DOHH2 (cell line): ENCODE results near the gene DOCK4.

Source experiments
- H3F3A ChIP-seq: fragments of 200-600 bp; sonication (generic), shearing (Covaris generic); 2 replicates; pipeline ENCODE4 v1.6.0; 2016; ENCODE audit warnings: antibody characterized with exemption, mild to moderate bottlenecking; ENCODE audit not compliant: control insufficient read depth, insufficient read depth
- H3K27ac ChIP-seq: fragments of 200-600 bp; sonication (generic); 2 replicates; pipeline ENCODE4 v1.5.1; 2014; ENCODE audit warnings: low read depth, mild to moderate bottlenecking, low read length, moderate library complexity
- H3K27me3 ChIP-seq: fragments of 200-600 bp; sonication (generic); 2 replicates; pipeline ENCODE4 v1.6.1; 2014; ENCODE audit warnings: mild to moderate bottlenecking, low read length, mixed read lengths; ENCODE audit not compliant: control insufficient read depth
- H3K36me3 ChIP-seq: fragments of 200-600 bp; sonication (generic); 2 replicates; pipeline ENCODE4 v1.6.1; 2014; ENCODE audit warnings: mild to moderate bottlenecking, low read length, moderate library complexity, mixed read lengths; ENCODE audit not compliant: control insufficient read depth
- H3K4me1 ChIP-seq: fragments of 200-600 bp; sonication (generic); 2 replicates; pipeline ENCODE4 v1.6.1; 2014; ENCODE audit warnings: mild to moderate bottlenecking, low read length, mixed read lengths; ENCODE audit not compliant: control insufficient read depth
- H3K4me2 ChIP-seq: fragments of 200-600 bp; sonication (generic); 2 replicates; pipeline ENCODE4 v1.6.0; 2014; ENCODE audit warnings: mild to moderate bottlenecking, low read length, moderate library complexity
- H3K4me3 ChIP-seq: fragments of 200-600 bp; sonication (generic); 2 replicates; pipeline ENCODE4 v1.5.1; 2014; ENCODE audit warnings: mild to moderate bottlenecking, low read length, mixed read lengths
- H3K79me2 ChIP-seq: fragments of 200-600 bp; sonication (generic); 2 replicates; pipeline ENCODE4 v1.6.1; 2014; ENCODE audit warnings: mild to moderate bottlenecking, low read length, mixed read lengths; ENCODE audit not compliant: control insufficient read depth
- H3K9me2 ChIP-seq: fragments of 200-600 bp; sonication (generic); replicated peaks from 2 replicates; pipeline ENCODE4 v1.6.1; 2014; ENCODE audit warnings: mild to moderate bottlenecking, low read length, mixed read lengths; ENCODE audit not compliant: control insufficient read depth
- H3K9me3 ChIP-seq: fragments of 200-600 bp; sonication (generic); 2 replicates; pipeline ENCODE4 v1.6.1; 2014; ENCODE audit warnings: antibody characterized with exemption, low read length, mixed read lengths; ENCODE audit not compliant: control insufficient read depth, insufficient read depth
- H4K20me1 ChIP-seq: fragments of 200-600 bp; sonication (generic); 2 replicates; pipeline ENCODE4 v1.6.0; 2014; ENCODE audit warnings: low read depth, mild to moderate bottlenecking, antibody characterized with exemption, low read length, moderate library complexity; ENCODE audit not compliant: control insufficient read depth, insufficient read depth
- EZH2phosphoT487 ChIP-seq: fragments of 200-600 bp; sonication (generic); IDR thresholded peaks from 2 replicates; pipeline ENCODE4 v1.6.1; 2017; ENCODE audit warnings: borderline replicate concordance, mild to moderate bottlenecking, antibody characterized with exemption, low read length, moderate library complexity, mixed read lengths
- TF ChIP-seq, protein P1 (sequence below): fragments of 200-600 bp; sonication (generic); IDR thresholded peaks from one replicate; pipeline ENCODE4 v1.5.1; 2014; ENCODE audit warnings: antibody characterized with exemption, mild to moderate bottlenecking, low read depth, low read length; ENCODE audit not compliant: poor library complexity, severe bottlenecking

The DOCK4 gene

DNA sequence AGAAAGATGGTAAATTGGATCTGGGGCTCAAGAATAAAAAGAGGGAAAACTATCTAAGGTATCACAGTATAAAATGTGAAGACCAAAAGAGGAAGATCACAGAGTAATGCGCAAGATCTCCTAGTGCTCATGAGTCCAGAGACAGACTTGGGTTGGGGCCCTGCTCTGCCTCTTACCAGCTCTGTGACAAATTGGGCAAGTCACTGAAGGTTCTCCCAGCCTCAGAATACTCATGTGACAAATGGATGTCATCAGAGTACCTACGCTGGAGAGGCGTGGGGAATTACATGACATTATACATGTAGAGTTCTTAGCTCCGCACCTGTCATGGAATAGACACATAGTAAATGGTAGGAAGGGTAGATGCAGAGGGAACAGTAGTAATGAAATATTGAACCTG, 124.4 kb downstream of the DOCK4 start:
- Histone ChIP-seq H3K9me2 (no peaks in the 10 kb centered on the region), H3K4me3 (no peak overlapping the region), H3K79me2 (no peaks in the 10 kb centered on the region), H3K4me1 (peaks cover 13% of the 10 kb centered on the region), H4K20me1 (no peaks in the 10 kb centered on the region), H3K36me3 (no peaks in the 10 kb centered on the region), H3F3A (no peaks in the 10 kb centered on the region), H3K27ac (no peak overlapping the region), H3K27me3 (peaks cover 22% of the 10 kb centered on the region), H3K4me2 (no peak overlapping the region), H3K9me3 (no peaks in the 10 kb centered on the region)
- TF ChIP-seq EZH2phosphoT487: no peak
- TF ChIP-seq, protein P1, sequence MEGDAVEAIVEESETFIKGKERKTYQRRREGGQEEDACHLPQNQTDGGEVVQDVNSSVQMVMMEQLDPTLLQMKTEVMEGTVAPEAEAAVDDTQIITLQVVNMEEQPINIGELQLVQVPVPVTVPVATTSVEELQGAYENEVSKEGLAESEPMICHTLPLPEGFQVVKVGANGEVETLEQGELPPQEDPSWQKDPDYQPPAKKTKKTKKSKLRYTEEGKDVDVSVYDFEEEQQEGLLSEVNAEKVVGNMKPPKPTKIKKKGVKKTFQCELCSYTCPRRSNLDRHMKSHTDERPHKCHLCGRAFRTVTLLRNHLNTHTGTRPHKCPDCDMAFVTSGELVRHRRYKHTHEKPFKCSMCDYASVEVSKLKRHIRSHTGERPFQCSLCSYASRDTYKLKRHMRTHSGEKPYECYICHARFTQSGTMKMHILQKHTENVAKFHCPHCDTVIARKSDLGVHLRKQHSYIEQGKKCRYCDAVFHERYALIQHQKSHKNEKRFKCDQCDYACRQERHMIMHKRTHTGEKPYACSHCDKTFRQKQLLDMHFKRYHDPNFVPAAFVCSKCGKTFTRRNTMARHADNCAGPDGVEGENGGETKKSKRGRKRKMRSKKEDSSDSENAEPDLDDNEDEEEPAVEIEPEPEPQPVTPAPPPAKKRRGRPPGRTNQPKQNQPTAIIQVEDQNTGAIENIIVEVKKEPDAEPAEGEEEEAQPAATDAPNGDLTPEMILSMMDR: no peak

DNA sequence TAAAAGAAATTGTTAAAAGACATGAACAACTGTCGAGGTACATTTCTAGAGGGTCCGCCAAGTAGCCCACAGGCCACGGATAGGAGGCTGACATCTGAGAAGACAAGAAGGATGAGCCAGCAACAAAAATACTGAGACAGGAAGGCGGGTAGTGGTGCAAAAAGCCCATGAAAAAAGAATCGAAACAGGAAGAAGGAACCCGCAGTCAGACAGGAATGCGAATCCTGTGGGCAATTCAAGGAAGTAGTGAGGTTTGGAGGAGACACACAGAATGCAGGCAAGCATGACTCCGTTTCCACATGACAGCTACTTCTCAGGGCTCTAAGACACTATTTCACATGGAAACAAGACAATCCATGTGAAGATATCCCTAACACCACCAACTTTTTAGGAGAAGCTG, 125.2 kb downstream of the DOCK4 start:
- Histone ChIP-seq H3K4me1 (peaks cover 13% of the 10 kb centered on the region), H3K4me2 (peak overlapping the region; percentile 49), H3K27ac (no peak overlapping the region), H3K4me3 (peak overlapping the region; percentile 18), H3K36me3 (no peaks in the 10 kb centered on the region), H4K20me1 (no peaks in the 10 kb centered on the region), H3K79me2 (no peaks in the 10 kb centered on the region), H3K9me2 (no peaks in the 10 kb centered on the region), H3K9me3 (no peaks in the 10 kb centered on the region), H3K27me3 (peaks cover 20% of the 10 kb centered on the region), H3F3A (no peaks in the 10 kb centered on the region)
- no peak for TF ChIP-seq EZH2phosphoT487
- TF ChIP-seq, protein P1: no peak

DNA sequence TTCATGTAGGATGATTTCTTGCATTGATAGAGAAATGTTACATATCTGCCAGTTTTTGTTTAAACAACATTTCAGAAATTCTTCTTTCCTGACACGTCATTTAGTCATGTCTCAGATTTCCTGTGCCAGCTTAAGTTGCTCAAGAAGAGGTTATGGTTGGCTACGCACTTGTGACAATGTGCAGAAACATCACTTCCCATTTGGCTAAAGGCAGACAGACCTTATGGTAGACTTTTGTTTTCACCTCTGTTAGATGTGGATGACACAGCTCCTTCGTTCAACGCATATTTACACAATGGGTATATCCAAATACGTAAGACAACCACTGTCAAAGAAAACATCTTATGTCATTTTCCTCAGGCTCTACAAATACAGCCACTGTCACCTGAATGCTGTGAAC, 125.8 kb downstream of the DOCK4 start:
- H3K27ac ChIP-seq: no peak overlapping the region
- H3K9me2 ChIP-seq: no peaks in the 10 kb centered on the region
- no peaks in the 10 kb centered on the region for H3K79me2 ChIP-seq
- no peaks in the 10 kb centered on the region for H3F3A ChIP-seq
- peaks cover 13% of the 10 kb centered on the region for H3K4me1 ChIP-seq
- peak overlapping the region; percentile 18 for H3K4me3 ChIP-seq
- H3K4me2 ChIP-seq: peak overlapping the region; percentile 49
- H4K20me1 ChIP-seq: no peaks in the 10 kb centered on the region
- TF ChIP-seq, protein P1: no peak
- no peak for TF ChIP-seq EZH2phosphoT487
- H3K27me3 ChIP-seq: peaks cover 15% of the 10 kb centered on the region
- no peaks in the 10 kb centered on the region for H3K36me3 ChIP-seq
- H3K9me3 ChIP-seq: no peaks in the 10 kb centered on the region

DNA sequence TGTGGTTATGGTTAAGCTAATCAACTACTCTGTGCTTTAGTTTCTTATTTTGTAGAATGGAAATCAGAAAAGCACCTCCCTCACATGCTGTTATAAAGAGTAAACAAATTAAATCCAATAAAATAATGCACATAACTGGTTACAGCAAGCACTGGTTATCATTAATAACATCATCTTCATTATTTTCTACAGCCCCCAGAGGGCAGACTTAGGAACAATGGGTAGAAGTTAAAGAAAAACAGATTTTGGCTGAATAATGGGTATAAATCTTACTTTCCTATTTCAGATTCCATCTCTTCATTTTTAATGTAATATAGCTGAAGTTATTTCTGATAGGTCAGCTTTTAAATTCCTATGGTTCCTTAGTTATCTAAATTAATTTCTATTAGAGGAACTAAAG, 126.5 kb downstream of the DOCK4 start:
- Histone ChIP-seq H3K4me1 (peaks cover 13% of the 10 kb centered on the region), H3K9me2 (no peaks in the 10 kb centered on the region), H3K9me3 (no peaks in the 10 kb centered on the region)

More for the DNA sequence above, 126.5 kb downstream of the DOCK4 start:
- Histone ChIP-seq H3K79me2 (no peaks in the 10 kb centered on the region), H3K4me3 (no peak overlapping the region), H3K27me3 (peaks cover 7% of the 10 kb centered on the region), H3K27ac (no peak overlapping the region), H4K20me1 (no peaks in the 10 kb centered on the region), H3K4me2 (no peak overlapping the region), H3F3A (no peaks in the 10 kb centered on the region), H3K36me3 (no peaks in the 10 kb centered on the region)
- TF ChIP-seq, protein P1: no peak
- no peak for TF ChIP-seq EZH2phosphoT487
